Measurements from ENCODE around the gene CD320. TPM values are rescaled to one million over a fixed set of nuclear protein-coding genes. Genes with fewer than 3 reads are reported as not detected.

Gene CD320
- polyA plus RNA-seq, 3 donors, result 29.4 to 91.2 (median 40.7) TPM

GRCh38 chr19:8261347-8261746 is 46.8 kb downstream of the CD320 start:
- H3K27ac ChIP-seq (ENCODE audit: low read depth, low read length), result no peak overlapping the region
- 93 to 96% (median 94%) methylated on average over 9 of the region's 9 CpGs for WGBS, 3 donors

GRCh38 chr19:8259922-8260247 is 48.3 kb downstream of the CD320 start:
- no peak overlapping the region for H3K27ac ChIP-seq (ENCODE audit: low read depth, low read length)
- WGBS, 3 donors, result 90 to 97% (median 93%) methylated on average over 3 of the region's 3 CpGs

DNA sequence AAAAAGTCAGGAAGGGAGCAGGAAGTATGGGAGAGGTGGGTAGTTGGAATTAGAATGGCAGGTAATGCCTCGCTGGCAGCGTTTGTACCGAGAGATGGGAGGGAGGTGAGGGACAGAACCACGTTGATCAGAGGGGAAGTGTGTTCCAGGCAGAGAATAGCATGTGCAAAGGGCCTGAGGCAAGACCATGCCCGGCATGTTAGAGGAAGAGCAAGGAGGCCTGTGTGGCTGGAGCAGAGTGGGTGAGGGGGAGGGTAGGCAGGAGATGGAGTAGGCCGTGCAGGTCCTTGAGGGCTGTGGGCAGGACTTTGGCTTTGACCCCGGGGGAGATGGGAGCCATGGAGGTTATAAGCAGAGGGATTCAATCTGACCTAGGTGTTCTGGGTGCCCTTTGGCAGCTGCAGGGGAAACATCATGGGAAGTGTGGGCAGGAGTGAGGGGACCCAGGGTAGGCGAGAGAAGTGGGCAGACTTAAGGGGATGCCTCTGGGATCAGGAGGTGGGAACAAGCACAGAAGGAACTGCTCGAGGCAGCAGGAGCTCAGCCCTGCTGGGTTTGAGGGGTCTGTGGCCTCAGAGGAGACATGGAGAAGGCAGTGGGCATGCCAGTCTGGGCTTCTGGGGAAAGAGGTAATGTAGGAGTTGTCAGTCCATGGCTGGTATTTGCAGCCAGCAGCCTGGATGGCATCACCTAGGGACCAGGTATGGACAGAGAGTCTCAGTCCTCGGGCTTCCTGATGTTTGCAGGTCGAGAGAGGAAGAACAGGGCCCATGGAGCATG is 48.8 kb downstream of the CD320 start:
- no peak overlapping the region for H3K27ac ChIP-seq (ENCODE audit: low read depth, low read length)
- 86 to 88% (median 88%) methylated on average over 10 to 11 of the region's 11 CpGs for WGBS, 3 donors

DNA sequence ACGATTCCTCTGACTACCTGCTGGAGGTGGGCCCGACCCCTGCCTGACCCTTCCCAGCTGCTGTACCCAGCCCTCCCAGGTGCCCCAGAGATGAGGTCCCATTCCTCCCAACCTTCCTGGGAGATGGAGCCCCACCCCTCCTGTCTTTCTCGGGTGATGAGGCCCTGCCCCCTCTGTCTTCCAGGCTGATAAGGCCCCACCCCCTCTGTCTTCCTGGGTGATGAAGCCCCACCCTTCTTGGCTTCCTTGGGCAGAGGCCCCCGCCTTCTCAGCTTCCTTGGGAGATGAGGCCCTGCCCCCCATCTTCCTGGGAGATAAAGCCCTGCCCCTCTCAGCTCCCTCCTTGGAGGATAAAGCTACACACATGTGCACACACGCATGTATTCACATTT is 51.1 kb downstream of the CD320 start:
- WGBS, 3 donors, result 57 to 76% (median 67%) methylated on average over 5 of the region's 5 CpGs
- H3K27ac ChIP-seq (ENCODE audit: low read depth, low read length), result no peak overlapping the region

- 86 to 93% (median 92%) methylated on average over 15 of the region's 15 CpGs for WGBS, 3 donors
- no peak overlapping the region for H3K27ac ChIP-seq (ENCODE audit: low read depth, low read length)
These were observed 51.7 kb downstream of the CD320 start for GRCh38 chr19:8256276-8257051.

DNA sequence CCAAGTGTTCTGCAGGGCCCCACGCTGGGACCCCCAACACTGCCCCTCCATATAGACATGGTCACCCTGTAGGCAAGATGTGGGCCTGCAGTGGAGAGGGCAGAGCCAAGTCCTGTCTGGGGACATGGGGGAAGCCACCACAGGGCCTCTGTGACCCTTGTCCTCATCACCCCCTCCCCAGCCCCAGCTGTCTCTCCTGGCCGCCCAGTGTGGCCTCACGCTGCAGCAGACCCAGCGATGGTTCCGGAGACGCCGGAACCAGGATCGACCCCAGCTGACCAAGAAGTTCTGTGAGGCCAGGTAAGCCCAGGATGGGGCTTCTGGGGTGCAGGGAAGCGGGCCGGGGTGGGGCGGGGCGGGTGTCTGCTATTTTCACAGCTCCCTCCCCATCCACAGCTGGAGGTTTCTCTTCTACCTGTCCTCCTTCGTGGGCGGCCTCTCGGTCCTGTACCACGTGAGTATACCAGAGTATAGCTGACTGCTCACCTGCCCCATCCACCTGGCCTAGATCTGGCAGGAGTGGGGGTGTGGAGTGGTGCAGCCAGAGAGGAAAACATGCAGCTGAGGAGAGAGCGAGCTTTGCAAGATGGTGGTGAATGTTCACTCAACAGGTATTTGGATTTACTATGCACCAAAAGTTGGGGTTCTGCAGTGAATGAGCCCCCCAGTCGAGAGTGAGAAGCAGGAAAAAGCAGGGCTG is 52.6 kb downstream of the CD320 start:
- WGBS, 3 donors, result 84 to 91% (median 89%) methylated on average over 17 to 18 of the region's 18 CpGs
- no peak overlapping the region for H3K27ac ChIP-seq (ENCODE audit: low read depth, low read length)

- no peak overlapping the region for H3K27ac ChIP-seq (ENCODE audit: low read depth, low read length)
- WGBS, 3 donors, result 86 to 92% (median 88%) methylated on average over 9 to 11 of the region's 11 CpGs
These were observed 53.7 kb downstream of the CD320 start for GRCh38 chr19:8254286-8255001.

DNA sequence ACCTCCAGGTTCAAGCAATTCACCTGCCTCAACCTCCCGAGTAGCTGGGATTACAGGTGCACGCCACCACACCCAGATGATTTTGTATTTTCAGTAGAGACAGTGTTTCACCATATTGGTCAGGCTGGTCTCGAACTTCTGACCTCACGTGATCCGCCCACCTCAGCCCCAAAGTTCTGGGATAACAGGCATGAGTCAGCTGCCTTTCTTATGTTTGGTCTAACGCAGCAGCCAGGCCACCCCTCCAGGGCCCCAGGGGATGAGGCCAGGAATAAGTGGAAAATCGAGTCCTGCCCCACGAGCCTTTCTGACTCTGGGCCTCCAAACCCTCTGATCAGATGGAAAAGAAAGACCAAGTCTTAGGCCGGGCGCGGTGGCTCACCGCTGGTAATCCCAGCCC is 54.5 kb downstream of the CD320 start:
- no peak overlapping the region for H3K27ac ChIP-seq (ENCODE audit: low read depth, low read length)
- WGBS, 3 donors, result 75 to 87% (median 82%) methylated on average over 12 of the region's 12 CpGs

GRCh38 chr19:8252922-8253589 is 55.1 kb downstream of the CD320 start:
- H3K27ac ChIP-seq (ENCODE audit: low read depth, low read length), result no peak overlapping the region
- 26 to 32% (median 27%) methylated on average over 13 of the region's 13 CpGs for WGBS, 3 donors

Other genes starting within 250 kb of the CD320 start
- under 1 TPM in 2 of 3 donors, not detected in 1; 0.01 to 0.05 TPM for gene FBN3, start 158.8 kb downstream of the CD320 start, polyA plus RNA-seq
- 10 to 100 TPM; 16.2 to 66.3 (median 23.4) TPM for gene CERS4, start 99.0 kb downstream of the CD320 start, polyA plus RNA-seq
- gene NDUFA7, start 13.0 kb upstream of the CD320 start, polyA plus RNA-seq, result 100 to 1,000 TPM in 1 of 3 donors, 10 to 100 TPM in 2; 60.4 to 144 (median 76.1) TPM
- gene RPS28, start 13.1 kb upstream of the CD320 start, polyA plus RNA-seq, result 100 to 1,000 TPM; 541 to 965 (median 935) TPM
- gene KANK3, start 34.9 kb upstream of the CD320 start, polyA plus RNA-seq, result 10 to 100 TPM in 2 of 3 donors, 1 to 10 TPM in 1; 5.1 to 31.9 (median 30.5) TPM
- 100 to 1,000 TPM in 1 of 3 donors, 10 to 100 TPM in 2; 43.9 to 297 (median 47.8) TPM for gene ANGPTL4, start 55.8 kb upstream of the CD320 start, polyA plus RNA-seq
- 100 to 1,000 TPM in 1 of 3 donors, 10 to 100 TPM in 2; 80.4 to 105 (median 86.1) TPM for gene RAB11B, start 82.0 kb upstream of the CD320 start, polyA plus RNA-seq
- gene MARCHF2, start 104.9 kb upstream of the CD320 start, polyA plus RNA-seq, result 10 to 100 TPM; 13.4 to 97.9 (median 58.4) TPM
- gene HNRNPM, start 136.6 kb upstream of the CD320 start, polyA plus RNA-seq, result 100 to 1,000 TPM in 2 of 3 donors, 10 to 100 TPM in 1; 83.6 to 182 (median 105) TPM
- gene PRAM1, start 194.3 kb upstream of the CD320 start, polyA plus RNA-seq, result 1 to 10 TPM in 2 of 3 donors, under 1 TPM in 1; 0.32 to 3.4 (median 1.0) TPM
- gene ZNF414, start 205.8 kb upstream of the CD320 start, polyA plus RNA-seq, result 10 to 100 TPM in 2 of 3 donors, 1 to 10 TPM in 1; 9.2 to 27.3 (median 13.9) TPM